Activated CD4-positive, CD25-positive, alpha-beta regulatory T cell treated with anti-CD3 and anti-CD28 coated beads, Interleukin-2, amount 50 U/mL, for 72 hours (primary cell): ENCODE measurements around the gene ZNF580.

Experiments
- DNase-seq: peaks from one replicate; pipeline ENCODE4 v3.0.0; 2021

Gene ZNF580

GRCh38 chr19:55648585-55649267 lies 7.9 kb downstream of the ZNF580 start:
- no peak for DNase-seq

- no peak for DNase-seq
Observed at GRCh38 chr19:55649268-55650125, 8.7 kb downstream of the ZNF580 start.

GRCh38 chr19:55650126-55650557 lies 9.3 kb downstream of the ZNF580 start:
- DNase-seq, result no peak

GRCh38 chr19:55650602-55651230 lies 9.9 kb downstream of the ZNF580 start:
- DNase-seq, result no peak

- no peak for DNase-seq
Observed at GRCh38 chr19:55651236-55651635, 10.4 kb downstream of the ZNF580 start.

GRCh38 chr19:55652311-55653128 lies 11.7 kb downstream of the ZNF580 start:
- DNase-seq, result no peak

GRCh38 chr19:55653651-55654322 lies 13.0 kb downstream of the ZNF580 start:
- peak; percentile 97 for DNase-seq

GRCh38 chr19:55654323-55654867 lies 13.6 kb downstream of the ZNF580 start:
- DNase-seq, result peak; percentile 99

GRCh38 chr19:55654868-55655647 lies 14.3 kb downstream of the ZNF580 start, which contains the start of gene U2AF2:
U2AF2 (plus strand) TSS chr19:55655035; CDS start chr19:55655105, 70 bp downstream.
- peak; percentile 97 for DNase-seq

GRCh38 chr19:55655648-55656040 lies 14.8 kb downstream of the ZNF580 start:
- DNase-seq, result no peak

GRCh38 chr19:55656552-55656951 lies 15.8 kb downstream of the ZNF580 start:
- DNase-seq, result no peak

- DNase-seq, result no peak
Observed at GRCh38 chr19:55656988-55657747, 16.4 kb downstream of the ZNF580 start.

GRCh38 chr19:55658846-55659459 lies 18.2 kb downstream of the ZNF580 start:
- no peak for DNase-seq

- DNase-seq, result no peak
Observed at GRCh38 chr19:55659822-55660221, 19.0 kb downstream of the ZNF580 start.

- no peak for DNase-seq
Observed at GRCh38 chr19:55660404-55660803, 19.6 kb downstream of the ZNF580 start.

GRCh38 chr19:55660991-55661390 lies 20.2 kb downstream of the ZNF580 start:
- DNase-seq, result no peak

GRCh38 chr19:55661826-55662225 lies 21.0 kb downstream of the ZNF580 start:
- DNase-seq, result no peak

GRCh38 chr19:55663846-55664536 lies 23.2 kb downstream of the ZNF580 start:
- DNase-seq, result no peak
